Mammary epithelial cell (primary cell): ENCODE data around the gene KCND2.

Experiments used
- CTCF ChIP-seq, 2 donors: IDR thresholded peaks in 1 of 2; conservative IDR thresholded peaks in 1 of 2; 2 replicates each; pipeline ENCODE4 v1.5.1; 2011 to 2012; ENCODE audit warnings: inconsistent platforms in 2 of 2, low read length in 2 of 2, mild to moderate bottlenecking in 2 of 2, control low read depth in 1 of 2, low read depth in 1 of 2; ENCODE audit not compliant: insufficient read depth in 1 of 2; ENCODE audit errors: extremely low read depth in 1 of 2
- EZH2 ChIP-seq: IDR thresholded peaks from 2 replicates; pipeline ENCODE4 v1.6.1; 2012; ENCODE audit warnings: low read length, inconsistent platforms, borderline replicate concordance

GRCh38 chr7:120442838-120443237, 169.9 kb downstream of the KCND2 start:
- TF ChIP-seq CTCF (conservative IDR thresholded peaks at IDR 0.05 in 1 of 2, IDR thresholded peaks at IDR 0.05 in 1 of 2; ENCODE audit: extremely low read depth in 1 of 2, insufficient read depth in 1 of 2, low read depth in 1 of 2, low read length in 2 of 2), result no peak
- no peak for TF ChIP-seq EZH2
